GM19468 (cell line): ENCODE measurements around the gene CXXC5.
A peak's percentile ranks its signal among the peaks of the same experiment; 100 is the strongest.

ENCODE experiments used
- ATAC-seq: cut with Tn5 transposase; IDR thresholded peaks from one replicate; pipeline ENCODE4 v1.9.1; 2021; ENCODE audit warnings: mild to moderate bottlenecking, moderate library complexity, moderate number of reproducible peaks; ENCODE audit not compliant: unreplicated experiment; ENCODE audit errors: extremely low read depth

CXXC5 gene

GRCh38 chr5:139650031-139650688 is 2.0 kb downstream of the CXXC5 start:
- ATAC-seq = no peak

DNA sequence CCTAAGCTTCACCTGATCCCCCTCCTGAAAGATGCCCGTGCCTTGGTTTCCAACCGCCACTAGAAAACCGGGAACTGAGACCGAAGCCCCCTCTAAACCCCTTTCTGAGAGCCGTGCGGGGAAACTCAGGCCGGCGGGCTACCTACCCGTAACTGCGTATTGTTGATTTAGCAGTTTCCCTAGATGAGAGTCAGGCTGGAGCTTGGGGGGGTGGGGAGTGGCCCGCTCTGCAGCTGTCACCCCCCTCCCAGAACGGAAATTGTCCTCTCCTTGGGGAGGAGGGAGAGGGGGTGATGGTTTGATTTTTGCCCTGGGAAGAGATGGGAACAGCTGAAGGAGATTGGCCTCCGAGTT is 2.5 kb downstream of the CXXC5 start:
- no peak for ATAC-seq

DNA sequence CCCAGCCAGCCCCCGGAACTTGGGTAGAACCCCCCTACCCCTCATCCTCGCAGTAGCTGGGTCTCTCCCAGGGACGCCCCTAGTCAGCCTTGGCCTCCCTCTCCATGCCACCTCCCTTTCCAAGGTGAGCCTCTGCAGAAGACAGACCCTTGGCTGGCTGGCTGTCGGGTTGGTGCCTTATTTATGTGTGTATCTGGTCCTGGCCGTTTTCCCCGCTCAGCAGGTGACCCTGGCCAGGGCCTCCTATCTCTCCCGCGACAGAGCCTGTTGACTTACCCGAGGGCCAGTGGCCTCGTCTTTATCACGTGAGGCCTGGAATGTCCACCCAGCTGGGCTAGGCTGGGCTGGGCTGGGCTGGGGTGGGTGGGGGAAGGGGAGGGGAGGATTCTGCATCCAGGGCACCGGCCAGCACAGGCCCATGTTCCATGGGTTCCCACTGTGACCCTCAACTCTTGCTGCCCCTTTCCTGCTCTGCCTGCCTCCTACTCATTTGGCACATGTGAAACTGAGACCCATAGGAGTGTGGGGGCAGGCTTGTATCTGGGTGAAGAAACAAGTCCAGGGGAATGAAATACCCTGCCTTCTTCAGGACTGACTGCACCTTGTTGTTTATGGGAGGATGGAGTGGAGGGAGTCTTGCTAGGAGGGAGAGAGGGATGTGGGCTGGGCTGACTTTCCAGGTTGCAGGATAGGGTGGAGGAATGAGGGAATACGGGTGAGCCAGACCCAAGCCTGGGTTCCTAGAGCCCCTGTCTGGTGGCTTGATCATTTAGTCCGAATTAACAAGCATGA is 3.1 kb downstream of the CXXC5 start:
- ATAC-seq = no peak

GRCh38 chr5:139651853-139652787 is 4.0 kb downstream of the CXXC5 start:
- peak; percentile 22 for ATAC-seq

DNA sequence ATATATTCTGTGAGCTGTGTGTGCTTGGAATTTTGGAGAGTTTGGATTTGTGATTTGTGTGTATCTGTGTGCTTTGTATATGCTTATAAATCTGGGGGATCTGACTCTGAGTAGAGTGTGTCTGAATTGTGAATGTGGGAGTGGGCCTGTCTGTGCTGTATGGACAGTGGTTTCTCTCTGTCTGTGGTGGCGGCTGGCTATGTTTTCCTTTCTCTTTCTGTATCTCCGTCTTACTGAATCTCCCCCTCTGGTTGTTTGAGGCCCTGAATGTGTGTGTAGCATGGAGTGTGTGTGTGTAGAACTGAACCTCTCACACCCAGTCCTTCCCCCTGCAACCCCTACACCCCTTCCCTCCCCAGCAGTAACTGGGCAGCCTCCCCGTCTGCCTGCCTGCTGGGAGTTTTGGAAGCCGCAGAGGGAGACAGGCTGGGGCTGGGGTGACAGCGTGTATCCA is 4.7 kb downstream of the CXXC5 start:
- ATAC-seq = peak; percentile 28

DNA sequence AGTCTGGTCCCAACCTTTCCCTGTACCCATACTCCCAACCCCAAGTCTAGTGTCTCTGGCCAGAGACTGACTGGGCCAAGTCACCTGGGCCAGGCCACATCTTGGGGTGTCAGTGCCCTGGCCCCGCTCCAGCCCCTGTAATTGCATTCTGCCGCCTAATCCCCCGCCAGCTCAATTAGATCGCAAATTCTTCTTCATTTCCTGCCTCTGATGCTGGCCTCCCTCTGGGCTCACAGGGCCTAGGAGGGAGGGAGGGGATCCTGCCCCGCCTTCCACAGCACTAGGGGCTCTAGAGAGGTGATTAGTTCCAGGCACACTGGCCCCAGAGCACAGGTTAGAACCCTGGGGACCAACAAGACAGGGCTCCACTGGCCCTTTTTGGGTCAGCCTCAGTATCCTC is 5.5 kb downstream of the CXXC5 start:
- ATAC-seq = no peak

DNA sequence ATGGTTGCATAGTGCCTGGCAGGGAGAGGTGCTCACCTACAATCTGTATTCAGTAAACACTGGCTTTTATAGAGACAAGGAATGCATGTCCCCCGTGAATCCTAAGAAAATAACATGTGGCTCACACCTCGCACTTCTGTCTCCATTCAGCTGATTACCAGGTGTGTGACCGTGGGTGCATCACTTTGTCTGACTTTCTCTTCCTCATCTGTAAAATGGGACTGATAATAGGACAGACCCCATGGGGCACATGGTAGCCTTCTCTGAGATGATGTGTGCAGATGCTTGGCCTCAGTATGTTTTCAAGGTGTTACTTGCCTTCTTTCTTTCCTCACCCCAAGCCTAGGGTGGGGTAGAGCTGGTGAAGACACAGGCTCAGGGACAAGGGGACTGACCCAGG is 6.3 kb downstream of the CXXC5 start:
- no peak for ATAC-seq

- no peak for ATAC-seq
Observed at GRCh38 chr5:139654871-139655491, 6.8 kb downstream of the CXXC5 start.

- ATAC-seq = no peak
Observed at GRCh38 chr5:139655727-139656271, 7.7 kb downstream of the CXXC5 start.

DNA sequence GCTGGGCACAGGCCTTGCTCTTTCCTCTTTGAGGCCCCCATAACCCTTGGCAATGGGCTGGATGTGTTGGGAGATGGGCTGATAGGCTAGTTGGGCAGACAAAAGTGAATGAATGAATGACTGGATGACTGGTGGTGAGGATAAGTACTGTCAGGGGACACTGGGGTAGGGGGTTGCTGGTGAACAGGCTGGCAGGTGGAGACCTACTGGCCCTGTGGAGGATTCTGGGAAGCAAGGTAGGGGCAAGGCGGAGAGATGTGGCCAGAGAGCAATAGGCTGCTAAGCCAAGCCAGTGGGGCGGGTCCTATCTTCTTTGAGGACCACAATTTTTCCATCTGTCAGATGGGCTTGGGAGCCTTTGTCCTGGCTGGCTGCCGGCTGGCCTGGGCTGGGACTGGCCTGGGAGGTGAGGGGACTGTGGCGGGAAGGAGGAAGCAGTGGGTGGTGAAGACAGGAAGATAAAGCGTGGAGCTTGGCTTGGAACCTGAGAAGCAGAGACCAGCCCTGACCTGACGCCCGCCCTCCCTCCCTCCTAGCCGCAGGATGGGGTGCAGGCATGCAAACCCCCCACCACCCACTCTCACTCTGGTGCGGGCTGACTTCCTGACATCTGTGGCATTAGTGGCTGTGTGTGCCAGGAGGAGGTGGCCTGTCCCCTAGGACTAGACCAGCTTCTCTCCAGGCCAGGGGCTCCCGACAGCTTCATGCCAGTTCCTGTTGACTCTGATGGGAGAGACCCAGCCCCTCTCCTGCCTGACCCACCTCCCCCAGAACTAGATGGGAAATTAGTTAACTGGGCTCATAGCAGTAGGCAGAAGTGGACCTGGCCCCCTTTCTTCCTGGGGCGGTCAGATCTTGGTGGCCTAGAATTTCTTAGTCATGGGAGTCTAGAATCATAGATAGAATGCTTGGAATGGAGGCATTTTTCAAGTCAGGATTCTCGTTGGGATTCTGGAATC is 9.5 kb downstream of the CXXC5 start:
- no peak for ATAC-seq

DNA sequence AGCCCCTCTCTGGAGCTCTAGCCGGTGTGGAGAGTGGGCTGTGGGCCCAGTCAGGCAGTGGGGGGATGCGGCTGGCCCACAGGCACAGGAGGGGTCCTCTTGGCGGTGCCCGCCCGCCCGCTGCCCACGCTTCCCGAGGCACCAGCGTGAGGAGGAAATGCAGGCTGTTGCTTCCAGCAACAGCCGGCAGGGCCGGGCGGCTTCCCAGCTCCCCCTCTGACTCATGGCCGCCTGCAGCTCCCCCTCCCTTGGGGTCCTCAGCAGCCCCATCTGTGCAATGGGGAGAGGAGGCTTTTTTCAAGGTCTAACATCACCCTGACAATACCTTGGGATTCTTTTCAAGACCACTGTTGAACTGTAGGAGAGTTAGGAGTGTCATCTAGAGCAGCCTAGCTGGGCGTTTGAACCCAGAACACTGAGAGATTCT is 10.4 kb downstream of the CXXC5 start:
- no peak for ATAC-seq

DNA sequence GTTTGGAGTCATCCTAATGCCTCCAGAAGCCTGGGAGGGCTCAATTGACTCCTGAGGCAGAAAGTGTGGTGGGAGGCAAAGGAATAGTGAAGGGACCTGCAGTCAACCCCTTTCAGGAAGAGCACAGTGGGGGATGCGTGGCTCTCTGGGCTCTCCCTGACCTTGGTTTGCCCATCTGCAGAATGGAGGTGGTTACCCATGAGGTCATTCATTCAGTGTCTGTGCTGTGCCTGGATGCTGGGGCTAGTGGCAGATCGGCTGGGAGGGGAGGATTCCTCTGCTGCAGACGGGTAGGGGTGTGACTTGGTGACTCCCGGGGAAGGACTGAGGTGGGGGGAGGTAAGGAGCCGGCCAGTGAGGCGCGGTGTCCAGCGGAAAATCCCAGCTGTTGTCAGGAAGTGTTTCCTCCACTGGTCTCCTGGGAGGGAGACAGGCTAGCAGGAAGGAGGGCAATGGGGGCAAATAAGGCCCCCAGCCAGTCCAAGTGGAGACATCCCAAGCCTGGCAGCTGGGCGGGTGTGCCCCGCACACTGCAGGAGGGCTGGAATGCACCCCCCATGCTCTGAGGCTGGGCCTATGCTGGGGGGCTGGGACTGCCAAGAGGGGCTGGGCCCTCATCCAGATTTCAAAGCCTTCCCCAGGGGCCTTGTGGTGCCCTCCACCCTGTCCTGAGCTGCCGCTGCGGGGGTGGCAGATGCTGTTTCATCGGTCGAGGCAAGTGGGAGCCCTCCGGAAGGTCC is 10.9 kb downstream of the CXXC5 start:
- ATAC-seq = no peak

DNA sequence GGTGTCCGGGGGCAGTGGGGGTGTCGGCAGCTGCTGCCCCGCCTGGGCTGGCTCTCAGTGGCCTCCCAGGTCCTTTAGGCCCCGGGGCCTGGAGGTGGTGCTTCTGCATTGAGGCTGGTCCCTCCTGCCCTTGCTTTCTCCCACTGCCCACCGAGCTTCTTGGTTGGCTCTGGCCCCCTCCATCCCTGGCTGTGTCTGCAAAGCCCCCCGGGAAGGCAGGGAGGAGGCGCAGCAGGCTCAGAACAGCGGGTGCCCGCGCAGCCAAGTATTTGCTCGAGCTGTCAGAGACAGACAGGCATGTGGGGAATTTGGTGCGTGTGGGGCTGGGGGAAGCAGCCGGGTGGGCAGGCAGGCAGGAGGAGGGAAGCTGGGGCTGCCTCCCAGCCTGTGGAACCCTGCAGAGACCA is 11.5 kb downstream of the CXXC5 start:
- ATAC-seq = no peak

- no peak for ATAC-seq
Observed at GRCh38 chr5:139660105-139660922, 12.2 kb downstream of the CXXC5 start.

- no peak for ATAC-seq
Observed at GRCh38 chr5:139660923-139661814, 13.0 kb downstream of the CXXC5 start.

GRCh38 chr5:139662617-139663016 is 14.5 kb downstream of the CXXC5 start:
- no peak for ATAC-seq
